ENCODE measurements around the gene TTC9.

Gene TTC9

DNA sequence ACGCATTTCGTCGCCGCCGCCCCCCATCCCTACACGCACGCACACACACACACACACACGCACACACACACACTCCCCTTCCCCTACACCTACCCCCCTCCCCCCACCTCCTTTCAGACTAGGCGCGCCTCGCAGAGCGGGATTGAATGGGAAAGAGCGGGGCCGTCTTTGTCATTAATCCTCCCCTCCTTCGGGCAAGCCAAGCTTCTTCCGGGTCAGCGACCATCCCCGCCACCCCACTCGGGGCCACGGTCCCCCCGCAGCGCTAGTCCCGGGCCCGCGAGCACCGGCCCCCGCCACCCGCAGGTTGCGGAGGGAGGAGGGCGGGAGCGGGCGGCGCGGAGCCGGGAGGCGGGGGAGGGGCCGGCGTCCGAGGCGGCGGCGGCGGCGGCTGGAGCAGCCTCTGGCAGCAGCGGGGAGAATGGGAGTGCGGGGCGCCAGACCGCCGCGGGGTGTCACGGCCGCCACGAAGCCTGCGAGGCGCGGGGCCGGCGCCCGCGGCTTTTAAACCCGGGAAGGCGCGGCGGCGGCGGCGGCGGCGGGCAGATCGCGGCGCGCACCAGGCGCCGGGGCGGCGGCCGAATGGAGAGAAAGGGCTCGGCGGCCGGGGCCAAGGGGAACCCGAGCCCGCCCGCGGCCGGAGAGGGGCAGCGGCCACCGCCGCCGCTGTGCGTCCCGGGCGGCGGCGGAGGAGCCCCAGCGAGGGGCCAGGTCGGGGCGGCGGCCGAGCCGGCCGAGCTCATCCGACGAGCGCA is at the start of gene TTC9:
TTC9 (plus strand) TSS at position 369 of the 755 bp plus-strand sequence; CDS start at position 583, 214 bp downstream.
- no peak for DNase-seq

DNA sequence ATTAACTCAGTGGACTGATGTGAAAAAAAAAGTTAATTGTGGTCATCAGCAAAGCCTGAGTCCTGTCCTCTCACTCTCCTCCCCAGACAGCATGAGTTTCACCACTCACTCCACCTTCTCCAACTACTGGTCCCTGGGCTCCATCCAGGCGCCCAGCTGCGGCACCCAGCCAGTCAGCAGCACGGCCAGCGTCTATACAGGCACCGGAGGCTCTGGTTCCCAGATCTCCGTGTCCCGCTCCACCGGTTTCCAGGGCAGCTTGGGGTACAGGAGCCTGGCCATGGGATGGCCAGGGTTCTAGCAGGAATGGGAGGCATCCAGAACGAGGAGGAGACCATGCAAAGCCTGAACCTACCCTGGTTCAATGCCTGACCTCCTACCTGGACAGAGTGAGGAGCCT is 47.3 kb upstream of the TTC9 start:
- no peak for DNase-seq

DNA sequence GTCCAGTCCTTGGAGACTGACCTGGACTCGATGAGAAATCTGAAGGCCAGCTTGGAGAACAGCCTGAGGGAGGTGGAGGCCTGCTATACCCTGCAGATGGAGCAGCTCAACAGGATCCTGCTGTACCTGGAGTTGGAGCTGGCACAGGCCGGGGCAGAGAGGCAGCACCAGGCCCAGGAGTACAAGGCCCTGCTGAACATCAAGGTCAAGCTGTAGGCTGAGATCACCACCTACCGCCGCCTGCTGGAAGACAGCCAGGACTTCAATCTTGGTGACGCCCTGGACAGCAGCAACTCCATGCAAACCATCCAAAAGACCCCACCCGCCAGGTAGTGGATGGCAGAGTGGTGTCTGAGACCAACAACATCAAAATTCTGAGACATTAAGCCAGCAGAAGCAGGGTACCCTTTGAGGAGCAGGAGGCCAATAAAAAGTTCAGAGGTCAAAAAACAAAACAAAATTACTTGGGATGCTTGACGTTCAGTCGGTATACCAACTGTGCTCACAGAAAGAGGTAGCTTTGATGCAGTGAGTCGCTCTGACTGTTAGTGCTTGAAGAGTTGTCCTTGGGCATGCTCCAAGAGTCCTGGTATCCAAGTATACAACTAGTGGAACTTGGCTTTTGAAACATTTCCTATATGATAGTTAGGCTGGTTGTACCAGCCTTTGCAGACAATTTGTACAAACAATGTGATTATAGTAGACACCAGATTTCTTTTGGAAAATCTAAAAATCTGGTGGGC is 46.1 kb upstream of the TTC9 start:
- no peak for DNase-seq

DNA sequence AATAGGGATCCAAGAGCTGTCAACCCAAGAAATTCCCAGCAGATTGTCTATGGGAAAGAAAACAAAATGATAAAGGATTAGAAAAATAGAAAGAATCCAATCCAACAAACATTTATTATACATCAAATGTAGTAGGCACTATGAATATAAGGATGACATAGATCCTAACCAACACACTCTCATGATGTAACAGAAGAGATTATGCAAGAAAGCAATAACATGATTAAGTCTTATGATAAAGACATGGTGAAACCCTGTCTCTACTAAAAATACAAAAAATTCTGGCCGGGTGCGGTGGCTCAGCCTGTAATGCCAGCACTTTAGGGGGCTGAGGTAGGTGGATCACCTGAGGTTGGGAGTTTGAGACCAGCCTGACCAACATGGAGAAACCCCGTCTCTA is 44.0 kb upstream of the TTC9 start:
- DNase-seq: no peak

DNA sequence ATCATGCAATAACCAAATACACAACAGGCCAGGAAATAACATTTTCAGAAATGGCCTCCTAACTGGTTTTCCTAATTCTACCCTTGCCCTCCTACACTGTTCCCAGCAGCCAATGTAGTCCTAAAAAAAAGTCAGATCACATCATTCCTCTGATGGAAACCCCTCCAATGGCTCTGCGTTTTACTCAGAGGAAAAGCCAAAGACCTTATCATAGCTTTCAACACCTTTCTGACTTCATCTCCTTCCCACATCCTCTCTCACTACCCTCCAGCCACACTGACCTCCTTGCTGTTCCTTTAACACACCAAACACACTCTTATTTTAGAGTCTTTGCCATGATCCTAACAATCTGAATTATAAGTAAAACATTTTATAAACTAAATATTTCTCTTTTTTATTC is 42.4 kb upstream of the TTC9 start:
- no peak for DNase-seq

DNA sequence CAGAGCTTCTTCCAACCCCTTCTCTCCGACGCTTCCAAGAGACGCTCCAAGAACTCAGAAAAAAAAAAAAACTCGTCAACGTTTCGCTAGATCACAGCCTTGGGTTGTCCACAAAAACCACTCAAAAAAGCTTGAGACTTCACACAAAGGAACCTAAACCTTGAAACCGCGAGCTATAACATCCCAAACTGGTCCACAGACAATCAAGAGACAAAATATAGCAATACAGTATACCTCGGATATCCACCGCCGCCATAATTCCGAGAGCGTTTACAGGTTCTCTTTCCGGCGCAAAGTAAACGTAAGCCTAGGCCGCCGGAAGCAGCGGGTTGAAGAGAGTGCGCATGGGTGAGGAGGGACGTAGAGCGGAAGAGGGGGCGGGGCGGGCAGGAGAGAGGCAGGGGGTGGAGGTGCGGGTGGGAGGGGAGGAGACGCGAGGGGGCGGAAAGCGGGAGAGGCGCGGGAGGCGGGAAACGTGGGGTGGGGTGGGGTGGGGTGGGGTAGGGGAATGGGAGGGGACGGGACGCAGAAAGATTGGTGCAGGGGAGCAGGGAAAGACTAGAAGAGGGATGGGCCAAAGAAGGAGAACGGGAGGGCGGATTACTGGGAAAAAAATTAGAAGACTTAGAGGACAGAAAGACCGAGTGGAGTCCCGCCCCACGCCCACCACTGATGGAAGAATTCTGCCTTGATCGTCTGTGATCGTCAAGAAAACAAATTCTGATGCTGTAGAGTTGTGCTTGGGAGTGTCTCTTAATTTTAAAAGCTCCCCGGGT is 41.1 kb upstream of the TTC9 start, which contains the start of gene MED6:
MED6 (minus strand) TSS at position 274 of the 776 bp plus-strand sequence; CDS start at position 256, 18 bp downstream.
- DNase-seq: peak; percentile 93

DNA sequence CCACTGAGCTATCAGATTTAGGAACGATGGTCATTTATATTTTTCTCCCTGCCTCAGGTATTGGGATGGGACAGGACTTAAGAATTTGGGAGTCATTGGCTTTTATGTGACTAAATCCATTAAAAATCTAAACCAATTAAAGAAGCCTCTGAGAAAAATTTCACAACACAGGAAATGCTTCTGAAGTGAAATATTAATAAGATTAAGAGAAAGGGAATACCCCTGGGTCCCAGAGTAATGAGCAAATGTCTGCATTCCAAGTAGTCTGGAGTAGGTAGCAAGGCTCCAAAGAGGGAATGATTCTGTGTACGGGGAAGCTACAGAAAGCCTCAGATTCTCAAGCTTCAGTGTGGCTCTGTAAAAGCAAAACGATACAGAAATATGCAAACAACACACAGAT is 40.6 kb upstream of the TTC9 start:
- DNase-seq: peak; percentile 71

DNA sequence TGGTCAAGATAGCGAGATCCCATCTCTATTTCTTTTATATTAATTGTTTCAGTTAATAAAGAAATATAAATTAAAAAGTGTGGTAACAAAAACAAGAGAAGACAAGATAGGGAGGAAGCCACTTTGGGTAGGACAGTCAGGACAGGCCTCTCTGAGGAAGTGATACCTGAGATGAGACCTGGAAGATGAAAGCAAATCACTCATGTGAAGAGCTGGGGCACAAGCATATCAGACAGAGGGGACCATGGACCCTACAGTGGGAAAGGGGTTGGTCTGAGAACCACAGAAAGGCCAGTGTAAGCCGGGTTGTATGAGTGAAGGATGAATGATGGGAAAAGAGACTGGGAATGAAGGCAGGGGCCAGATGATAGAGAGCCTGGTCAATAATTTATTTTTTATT is 39.5 kb upstream of the TTC9 start:
- no peak for DNase-seq

DNA sequence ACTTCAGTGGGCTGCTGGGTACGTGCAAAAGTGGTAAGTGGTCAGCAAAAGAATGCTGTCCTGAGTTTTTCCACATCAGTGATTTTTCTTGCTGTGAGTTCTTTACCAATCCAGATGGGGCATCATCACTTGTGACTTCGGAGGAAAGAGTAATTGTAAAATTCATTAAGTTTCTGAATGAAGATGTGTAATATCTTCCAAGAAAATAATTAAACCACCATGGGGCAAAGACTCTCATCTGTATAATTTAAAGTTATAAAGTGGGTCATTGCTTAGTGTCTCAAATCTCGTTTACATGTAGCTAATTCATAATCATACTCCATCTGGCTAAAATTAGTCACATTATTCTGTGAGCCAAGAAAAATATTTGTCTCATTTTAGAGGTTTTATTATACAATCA is 30.5 kb upstream of the TTC9 start:
- no peak for DNase-seq

DNA sequence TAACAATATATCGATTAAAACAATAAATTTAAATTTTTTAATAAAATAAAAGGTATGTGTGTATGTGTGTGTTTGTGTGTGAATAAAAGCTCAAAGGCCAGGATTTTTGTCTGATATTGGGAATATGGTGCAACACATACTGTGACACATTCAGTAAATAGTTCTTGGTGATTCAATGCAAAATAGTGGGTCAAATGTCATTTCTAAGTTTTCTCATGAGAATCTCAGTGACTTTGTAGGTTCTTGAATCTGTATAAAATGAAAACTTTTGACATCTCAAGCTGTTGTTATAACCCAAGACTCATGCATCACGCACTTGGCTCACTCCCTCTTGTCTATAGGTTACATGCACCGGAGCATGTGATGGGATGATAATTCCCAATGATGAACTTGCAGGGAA is 25.1 kb upstream of the TTC9 start:
- DNase-seq: no peak

DNA sequence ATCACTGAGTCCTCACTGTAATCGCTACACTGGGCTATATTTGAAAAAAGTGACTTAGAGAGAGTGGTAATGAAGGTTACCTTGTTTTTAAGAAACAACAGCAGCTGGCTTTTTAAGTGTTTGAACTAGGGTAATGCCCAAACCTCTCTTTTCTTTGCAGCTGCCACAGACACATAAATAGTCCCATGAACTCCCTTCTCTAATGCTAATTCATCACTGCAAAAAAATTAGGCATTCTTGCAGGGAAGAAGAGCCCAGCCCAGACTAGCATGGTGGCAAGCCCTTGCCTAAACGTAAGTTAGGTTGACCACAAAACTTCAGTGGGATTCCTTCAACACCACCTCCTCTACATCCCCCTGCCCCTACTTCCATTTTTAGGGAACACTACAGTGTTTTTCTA is 23.4 kb upstream of the TTC9 start:
- DNase-seq: no peak

DNA sequence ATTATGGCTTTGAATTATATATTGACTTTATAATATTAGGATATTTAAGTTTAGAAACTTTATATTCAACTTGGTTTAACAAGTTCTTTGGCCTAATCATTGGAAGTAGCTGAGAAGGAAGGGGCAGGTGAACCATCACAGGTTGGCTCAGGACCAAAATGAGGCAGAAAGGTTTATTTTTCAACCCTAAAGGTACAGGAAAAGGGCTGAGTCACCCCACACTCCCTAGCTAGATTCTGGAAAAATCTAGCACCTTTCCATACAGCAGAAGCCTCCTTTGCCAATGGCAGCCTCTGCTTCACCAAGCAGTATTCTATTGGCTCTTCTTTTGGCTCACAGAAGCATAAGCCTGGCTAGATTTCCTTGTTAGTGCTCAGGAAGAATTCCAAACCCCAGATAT is 22.0 kb upstream of the TTC9 start:
- DNase-seq: no peak

DNA sequence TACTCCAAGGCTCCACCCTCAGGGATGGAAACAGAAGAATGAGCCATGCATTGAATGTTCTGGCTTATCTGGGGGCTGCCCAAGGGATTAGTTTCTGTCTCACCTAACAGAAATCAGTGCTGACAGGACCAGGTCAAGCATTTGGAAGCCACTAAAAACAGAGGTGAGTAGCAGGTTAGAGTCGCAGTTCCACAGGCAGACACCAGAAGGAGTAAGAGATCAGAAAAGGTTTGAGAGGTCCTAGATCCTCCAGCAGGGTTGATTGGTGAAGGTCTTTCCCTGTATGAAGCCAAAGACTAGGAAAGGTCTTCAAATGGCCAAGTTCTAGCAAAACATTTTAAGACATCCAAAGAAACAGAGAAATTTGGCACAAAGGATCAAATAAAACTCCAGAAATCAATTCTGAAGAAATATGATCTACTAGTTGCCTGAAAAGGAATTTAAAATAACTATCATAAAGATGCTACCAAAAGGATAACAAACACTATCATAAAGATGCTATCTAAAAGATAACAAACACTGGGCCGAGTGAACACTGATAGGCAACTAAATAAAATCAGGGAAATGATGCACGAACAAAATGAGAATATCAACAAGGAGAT is 19.5 kb upstream of the TTC9 start:
- DNase-seq: peak; percentile 12

DNA sequence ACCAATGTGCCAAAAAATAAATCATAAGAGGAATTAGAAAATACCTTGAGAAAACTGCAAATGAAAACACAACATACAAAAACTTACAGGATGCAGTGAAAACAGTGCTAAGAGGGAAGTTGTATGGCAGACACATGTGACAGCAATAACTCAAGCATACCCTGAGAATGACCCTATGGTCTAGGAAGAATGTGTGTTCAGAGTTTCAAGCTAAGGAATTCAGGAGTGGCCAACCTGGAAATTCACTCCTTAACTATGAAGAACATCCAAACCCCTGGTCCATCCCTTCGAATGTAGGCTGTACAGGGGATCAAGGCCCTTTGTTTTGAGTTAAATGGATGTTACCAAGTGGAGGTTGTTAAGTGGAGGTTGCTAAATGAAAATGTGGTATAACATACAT is 16.7 kb upstream of the TTC9 start:
- DNase-seq: no peak

DNA sequence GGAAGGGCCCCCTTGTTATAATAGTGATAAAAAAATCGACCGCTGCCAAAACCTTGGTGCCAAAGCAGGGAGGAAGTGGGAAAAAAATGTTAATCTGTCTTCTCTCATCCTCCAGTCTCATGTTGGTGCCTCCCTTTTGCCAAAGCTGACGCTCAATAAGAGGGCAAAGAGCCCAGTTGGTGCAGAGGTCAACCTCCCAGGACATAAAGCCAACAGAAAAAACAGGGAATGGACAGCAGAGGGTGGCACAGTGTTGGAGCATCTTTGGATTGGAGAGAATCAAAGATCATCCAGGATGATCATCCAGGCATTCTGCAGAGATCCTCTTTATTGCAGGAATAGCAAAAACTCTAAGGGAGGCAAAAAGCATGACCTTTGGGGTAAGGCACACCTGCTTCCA is 9.8 kb upstream of the TTC9 start:
- DNase-seq: no peak

DNA sequence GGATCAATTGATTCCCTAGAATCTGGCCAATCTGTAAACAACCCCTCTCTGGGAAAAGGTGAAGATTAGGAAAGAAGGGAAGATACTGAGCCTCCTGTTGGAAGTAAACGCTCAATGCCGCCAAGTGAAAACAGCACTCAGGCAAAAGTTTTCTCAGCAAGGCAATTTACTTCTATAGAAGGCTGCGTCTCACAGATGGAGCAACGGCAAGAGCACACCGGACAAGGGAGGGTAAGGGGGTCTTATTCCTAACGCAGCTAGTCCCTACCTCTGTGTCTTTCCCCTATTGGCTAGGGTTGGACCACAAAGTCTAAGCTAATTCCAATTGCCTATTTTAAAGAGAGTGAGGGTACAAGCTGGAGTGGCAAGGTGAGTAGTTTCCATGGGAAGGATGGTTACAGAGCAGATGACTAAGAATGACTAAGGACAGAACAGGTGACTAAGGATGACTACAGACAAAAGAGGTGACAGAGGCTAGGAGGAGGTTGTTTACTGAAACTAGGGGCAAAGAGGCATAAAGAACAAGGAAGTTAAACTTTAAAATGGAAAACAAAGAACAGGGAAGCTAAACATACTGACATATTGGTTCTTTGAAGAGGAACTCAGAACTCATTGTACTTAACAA is 5.6 kb upstream of the TTC9 start:
- no peak for DNase-seq

DNA sequence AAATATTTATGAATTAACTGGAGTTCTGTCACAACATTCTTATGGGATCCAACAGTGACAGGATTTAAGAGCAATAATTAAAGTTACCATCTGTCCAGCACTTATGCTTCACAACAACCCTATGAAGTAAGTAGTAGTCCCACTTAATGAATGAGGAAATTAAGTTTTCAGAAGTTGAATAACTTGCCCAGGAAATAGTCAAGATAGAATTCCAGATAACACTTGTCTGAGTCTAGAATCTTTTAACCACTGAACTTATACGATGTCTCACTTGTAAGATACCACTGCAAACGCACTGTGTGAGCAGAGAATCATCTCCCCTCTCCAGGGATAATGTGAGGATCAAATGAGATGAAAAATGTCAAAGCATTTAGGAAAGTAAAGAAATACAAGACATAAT is 3.3 kb upstream of the TTC9 start:
- no peak for DNase-seq

DNA sequence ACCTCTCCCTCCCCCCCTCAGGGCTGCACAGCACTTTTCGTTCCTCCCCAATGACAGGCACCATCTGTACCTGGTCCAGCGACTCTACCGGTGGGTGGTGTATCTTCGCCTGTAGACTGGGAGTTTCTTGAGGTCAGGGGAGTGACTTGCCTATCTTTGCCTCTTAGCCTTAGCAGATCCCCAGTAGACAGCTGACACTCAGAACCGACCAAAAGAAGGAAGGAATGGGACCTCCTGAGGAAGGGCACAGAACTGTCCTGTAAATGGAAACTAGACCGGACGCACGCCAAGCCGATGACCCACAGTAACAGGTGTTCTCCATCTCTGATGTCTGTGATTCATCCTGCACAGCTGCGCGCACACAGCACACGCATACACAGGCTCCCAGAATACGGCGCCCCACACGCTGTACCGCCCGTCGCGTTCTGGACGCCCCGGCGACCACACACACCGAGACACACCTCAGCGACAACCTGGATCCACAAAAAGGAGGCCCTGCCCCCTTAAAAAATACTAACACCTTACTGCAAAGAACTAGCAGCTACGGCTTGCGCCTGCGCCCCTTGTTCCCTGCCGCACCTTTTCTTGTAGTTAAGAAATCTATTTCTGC is 673 bp upstream of the TTC9 start:
- peak; percentile 8 for DNase-seq

DNA sequence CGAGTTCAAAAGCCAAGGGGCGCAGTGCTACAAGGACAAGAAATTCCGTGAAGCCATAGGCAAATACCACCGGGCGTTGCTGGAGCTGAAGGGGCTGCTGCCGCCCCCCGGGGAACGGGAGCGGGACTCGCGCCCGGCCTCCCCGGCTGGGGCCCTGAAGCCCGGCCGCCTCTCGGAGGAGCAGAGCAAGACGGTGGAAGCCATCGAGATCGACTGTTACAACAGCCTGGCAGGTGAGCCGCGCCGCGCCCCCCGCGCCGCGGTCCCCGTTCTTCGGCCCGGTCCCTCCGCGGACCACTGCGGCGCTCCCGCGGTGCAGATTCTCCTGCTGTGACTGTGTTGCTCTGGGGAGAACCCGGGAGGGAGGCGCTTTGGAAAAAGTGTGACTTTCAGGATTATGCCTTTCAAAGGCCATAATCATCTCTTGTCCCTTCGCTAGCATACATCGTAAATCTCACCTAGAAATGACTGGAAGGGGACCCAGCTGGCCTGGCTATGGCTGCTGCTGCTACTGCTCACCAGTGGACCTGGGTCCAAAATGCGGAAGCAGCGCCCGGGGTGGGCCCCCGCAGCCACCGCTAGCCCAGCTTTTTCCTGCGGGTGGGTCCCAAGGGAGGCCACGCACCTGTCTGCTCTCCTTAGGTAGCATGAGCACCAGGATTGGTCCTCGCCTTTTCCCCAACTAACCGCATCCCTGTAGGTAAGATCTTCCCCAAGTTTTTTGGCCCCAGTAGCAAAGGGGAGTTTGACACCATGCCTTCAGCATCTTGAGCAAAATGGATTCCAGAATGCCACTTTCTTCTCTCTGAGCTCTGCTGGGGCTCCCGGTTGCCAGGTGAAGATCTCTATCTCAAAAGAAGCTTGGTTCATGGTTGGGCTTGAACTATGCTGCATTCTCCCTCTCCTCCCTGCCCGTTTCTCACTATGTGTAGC is 853 bp downstream of the TTC9 start:
- DNase-seq: no peak

DNA sequence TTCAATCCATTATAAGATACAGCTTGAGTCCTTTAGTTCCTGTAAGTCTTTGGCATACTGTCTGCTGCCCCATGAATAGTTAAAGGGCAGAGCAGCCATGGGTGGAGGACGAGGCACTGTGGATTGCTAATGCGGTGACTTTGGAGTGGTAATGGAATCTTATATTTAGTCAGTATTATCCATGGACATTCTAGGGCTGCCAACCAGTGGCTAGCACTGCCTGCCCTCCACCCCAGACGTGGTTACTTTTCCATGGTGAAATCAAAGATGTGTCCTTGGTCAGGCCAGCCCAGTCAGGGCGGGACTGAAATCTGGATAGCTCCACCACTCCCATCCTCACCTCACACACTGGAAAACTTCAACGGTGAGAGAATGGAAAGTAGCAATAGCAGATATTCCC is 2.3 kb downstream of the TTC9 start:
- DNase-seq: no peak

DNA sequence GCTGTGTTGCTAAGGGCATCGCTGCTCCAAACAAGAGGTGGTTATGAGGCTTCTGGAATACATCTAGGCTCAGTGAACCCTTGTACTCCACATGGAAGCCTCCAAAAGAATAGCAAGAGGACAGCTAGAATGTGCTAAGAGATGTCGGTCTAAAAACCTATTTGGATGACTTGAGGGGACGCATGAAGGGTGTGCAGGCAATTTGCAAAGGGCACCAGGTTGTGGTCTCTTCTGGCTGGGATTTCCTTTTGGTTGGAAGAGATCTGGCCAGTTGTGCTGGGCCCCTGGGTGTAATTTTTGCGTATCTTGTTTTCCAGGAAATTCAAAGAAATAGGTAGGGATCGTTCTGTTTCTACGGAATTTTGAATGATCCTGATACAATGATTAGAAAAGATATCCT is 4.2 kb downstream of the TTC9 start:
- no peak for DNase-seq
